GM19035 (cell line): ENCODE data around the gene TRIM40.
"Not testable (repeated sequence)": the region's sequence is repeated elsewhere in the genome, so short reads cannot be mapped to it uniquely, and the experiment has no call there.

Experiments used
- ATAC-seq: cut with Tn5 transposase; IDR thresholded peaks from one replicate; pipeline ENCODE4 v1.9.1; 2021; ENCODE audit not compliant: unreplicated experiment

Gene TRIM40

GRCh38 chr6:30113003-30113759 is 22.8 kb upstream of the TRIM40 start, which contains the start of gene TRIM31:
Gene TRIM31 (minus strand): TSS chr6:30113090. CDS start chr6:30112805, 285 bp downstream.
- ATAC-seq: no peak

- ATAC-seq: no peak
Observed at GRCh38 chr6:30113841-30114240, 22.1 kb upstream of the TRIM40 start.

DNA sequence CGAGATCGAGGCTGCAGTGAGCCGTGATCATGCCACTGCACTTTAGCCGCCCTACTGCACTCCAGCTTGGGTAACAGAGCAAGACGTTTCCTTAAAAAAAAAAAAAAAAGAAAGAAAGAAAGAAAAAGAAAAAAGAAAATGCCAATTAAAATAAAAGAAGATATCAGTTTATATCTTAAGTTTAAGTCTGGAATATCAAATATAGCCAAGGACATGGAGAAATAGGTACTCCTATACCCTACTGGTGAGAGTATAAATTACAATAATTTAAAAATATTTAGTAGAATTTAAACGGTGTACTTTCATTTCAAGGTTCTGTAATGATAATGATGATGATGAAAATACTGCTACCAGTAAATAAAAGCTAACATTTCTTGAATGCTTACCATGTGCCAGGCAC is 19.2 kb upstream of the TRIM40 start:
- no peak for ATAC-seq

GRCh38 chr6:30118691-30119090 is 17.2 kb upstream of the TRIM40 start:
- not testable (repeated sequence) for ATAC-seq

GRCh38 chr6:30121446-30122366 is 14.2 kb upstream of the TRIM40 start:
- ATAC-seq: no peak

GRCh38 chr6:30122515-30122914 is 13.4 kb upstream of the TRIM40 start:
- ATAC-seq: no peak

- no peak for ATAC-seq
Observed at GRCh38 chr6:30127238-30128093, 8.5 kb upstream of the TRIM40 start.

GRCh38 chr6:30129265-30130178 is 6.4 kb upstream of the TRIM40 start:
- ATAC-seq: no peak

DNA sequence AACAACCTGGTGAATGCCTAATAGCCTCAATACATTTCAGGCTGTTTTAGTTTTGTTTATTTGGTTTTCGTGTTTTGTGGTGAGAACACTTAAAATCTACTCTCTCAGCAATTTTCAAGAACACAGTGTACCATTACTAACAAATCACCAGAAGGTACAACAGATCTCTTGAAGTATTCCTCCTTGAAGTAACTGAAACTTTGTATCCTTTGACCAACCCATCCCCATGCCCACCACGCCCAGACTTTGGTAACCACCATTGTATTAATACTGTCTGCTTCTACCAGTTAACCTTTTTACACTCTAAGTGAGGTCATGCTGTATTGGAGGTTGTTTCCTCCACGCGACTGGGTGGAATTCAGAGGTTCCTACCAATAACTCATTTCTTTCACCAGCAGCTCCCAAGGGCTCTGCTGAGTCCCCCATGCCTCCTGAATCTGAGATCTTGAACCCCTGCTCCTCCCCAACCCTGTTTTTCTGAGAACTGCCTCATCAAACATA is 5.7 kb upstream of the TRIM40 start:
- ATAC-seq: no peak

DNA sequence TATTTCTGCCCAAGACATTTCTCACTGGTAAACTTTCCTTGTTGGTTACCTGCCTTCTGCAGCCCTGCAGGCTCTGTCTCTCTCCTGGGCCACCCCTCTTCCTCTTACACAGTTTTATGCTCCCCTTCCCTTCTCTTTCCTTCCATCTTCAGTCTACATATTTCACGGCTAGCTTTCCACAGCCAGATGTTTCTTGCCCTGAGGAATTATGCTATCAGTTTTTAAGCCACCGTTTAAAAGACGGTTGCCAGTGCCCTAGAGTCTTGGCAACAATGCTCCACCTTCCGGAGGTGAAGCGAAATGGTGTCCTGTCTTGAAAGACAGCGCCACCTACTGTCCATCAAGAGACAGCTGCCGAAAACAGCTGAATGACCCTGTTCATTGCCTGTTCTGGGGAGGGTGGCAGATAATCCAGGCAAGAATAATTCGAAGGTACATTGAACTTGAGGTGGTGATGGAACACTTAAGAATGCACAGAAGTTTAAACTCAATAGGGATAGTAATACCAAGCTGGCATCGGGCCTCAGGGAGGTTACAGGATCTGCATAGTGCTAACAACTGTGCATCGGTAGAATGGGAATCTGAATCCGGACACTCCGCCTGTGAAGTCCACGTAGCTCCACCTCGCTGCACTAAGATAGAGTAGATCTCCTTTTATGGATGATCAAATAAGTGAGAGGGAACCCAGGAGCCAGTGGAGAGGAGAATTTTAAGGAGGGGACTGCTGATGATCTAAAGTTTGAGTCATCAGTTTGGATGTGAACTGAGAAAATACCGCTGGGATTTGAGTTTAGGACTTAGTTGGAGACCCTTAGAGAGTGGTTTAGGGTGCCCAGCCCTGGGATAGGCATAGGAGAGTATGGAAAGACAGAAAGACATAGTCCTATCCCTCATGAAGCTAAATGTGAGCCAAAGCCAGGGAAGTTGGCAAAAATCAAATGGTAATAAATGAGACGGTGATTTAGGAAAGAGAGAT is 4.8 kb upstream of the TRIM40 start:
- peak; percentile 73 for ATAC-seq

DNA sequence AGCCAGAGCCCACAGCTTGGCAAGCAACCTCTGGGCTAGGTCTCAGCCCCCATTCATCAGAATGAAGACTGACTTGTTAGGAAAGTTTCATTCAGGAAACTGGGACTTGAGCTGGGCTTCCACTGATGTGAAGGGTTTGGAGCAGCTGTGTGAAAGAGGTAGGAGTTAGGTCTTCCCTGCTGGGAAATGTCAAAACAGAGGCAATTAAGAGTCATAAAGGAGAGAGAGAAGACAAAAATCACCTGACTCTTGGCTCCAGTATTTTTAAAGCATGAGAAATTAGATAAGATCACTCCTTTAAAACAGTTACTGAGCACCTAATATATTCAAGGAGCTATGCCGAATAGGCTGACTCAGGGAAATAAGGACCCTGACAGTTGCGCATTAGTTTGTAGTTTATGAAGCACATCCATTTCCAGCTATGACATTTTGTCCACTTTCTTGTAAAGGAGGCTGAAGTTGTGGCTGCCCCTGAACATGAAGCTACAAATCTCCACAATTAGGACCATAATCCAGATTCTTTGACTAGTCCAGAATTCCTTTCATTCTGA is 3.9 kb upstream of the TRIM40 start:
- no peak for ATAC-seq

- no peak for ATAC-seq
Observed at GRCh38 chr6:30135147-30135546, 793 bp upstream of the TRIM40 start.

DNA sequence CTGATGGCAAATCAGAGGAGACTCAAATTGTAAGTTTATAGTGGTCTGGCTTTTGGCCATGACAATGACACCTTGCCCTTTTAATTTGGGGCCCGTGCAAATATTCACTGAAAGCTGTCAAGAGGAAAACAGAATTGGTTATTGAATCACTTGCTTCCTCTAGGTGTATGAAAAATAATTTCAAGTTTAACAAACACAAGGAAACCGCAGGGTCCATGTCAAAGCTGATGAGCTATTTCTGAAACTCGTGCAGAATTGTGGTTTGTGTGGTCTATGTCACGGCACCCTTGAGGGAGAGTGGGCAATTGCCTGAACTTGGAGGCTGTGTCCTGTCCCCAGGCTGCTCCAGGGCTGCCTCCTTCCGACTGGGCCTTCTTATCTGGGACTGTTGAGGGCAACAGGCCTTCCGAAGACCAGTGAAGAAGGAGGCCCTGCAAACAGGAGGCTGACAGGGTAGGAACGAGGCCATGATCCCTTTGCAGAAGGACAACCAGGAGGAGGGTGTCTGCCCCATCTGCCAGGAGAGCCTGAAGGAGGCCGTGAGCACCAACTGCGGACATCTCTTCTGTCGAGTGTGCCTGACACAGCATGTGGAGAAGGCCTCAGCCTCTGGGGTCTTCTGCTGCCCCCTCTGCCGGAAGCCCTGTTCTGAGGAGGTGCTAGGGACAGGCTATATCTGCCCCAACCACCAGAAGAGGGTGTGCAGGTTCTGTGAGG is 788 bp downstream of the TRIM40 start:
- no peak for ATAC-seq

DNA sequence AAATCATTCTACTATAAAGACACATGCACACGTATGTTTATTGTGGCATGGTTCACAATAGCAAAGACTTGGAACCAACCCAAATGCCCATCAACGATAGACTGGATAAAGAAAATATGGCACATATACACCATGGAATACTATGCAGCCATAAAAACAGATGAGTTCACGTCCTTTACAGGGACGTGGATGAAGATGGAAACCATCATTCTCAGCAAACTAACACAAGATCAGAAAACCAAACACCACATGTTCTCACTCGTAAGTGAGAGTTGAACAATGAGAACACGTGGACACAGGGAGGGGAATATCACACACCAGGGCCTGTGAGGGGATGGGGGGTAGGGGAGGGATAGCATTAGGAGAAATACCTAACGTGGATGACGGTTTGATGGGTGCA is 4.3 kb downstream of the TRIM40 start:
- not testable (repeated sequence) for ATAC-seq

- no peak for ATAC-seq
Observed at GRCh38 chr6:30142665-30143064, 6.7 kb downstream of the TRIM40 start.

DNA sequence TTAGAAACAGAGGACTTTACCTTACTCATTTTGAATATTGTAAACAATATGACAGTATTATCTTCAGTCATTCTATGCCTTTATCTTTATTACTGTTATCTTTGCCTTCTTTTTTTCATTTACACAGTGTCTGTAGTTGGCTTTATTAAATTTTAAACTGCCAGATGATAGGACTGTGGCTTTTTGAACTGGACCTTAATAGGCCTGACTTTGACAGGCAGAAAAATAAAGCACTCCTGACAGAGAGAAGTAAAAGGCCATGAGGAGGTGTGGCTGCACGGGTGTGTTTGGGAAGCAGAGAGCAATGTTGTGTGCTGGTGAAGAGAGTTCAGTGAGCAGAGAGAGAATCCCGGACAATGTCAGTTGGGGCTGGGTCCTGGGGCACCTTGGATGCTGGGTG is 7.8 kb downstream of the TRIM40 start:
- ATAC-seq: no peak

- no peak for ATAC-seq
Observed at GRCh38 chr6:30144811-30145210, 8.9 kb downstream of the TRIM40 start.

- no peak for ATAC-seq
Observed at GRCh38 chr6:30145818-30146217, 9.9 kb downstream of the TRIM40 start.
